HT1080 (cell line): ENCODE results near the gene SPATA20. TPM values are rescaled to one million over a fixed set of nuclear protein-coding genes. Genes with fewer than 3 reads are reported as not detected.

Experiments
- DNase-seq: peaks from one replicate; pipeline ENCODE4 v3.0.0-alpha.2; 2015; ENCODE audit warnings: low read depth
- polyA plus RNA-seq, 2 experiments: library from polyadenylated mRNA; depleted of rRNA; stranded (reverse); fragments of >200 nt; gene quantifications; 2 replicates each; pipeline ENCODE4 v1.2.3, GENCODE V29; 2015
- total RNA-seq: library from RNA; depleted of rRNA; stranded (reverse); fragments of >200 nt; shearing (Covaris generic); gene quantifications from 2 replicates; pipeline ENCODE4 v1.2.3, GENCODE V29; 2014; rRNA removed

SPATA20 gene
- 51.3 and 51.6 TPM in 2 replicates for total RNA-seq
- polyA plus RNA-seq (2015; cell fraction: cytosol; rRNA removed): 40.3 and 41.0 TPM in 2 replicates
- 412 and 422 TPM in 2 replicates for polyA plus RNA-seq (2015; cell fraction: nucleus; rRNA removed)

DNA sequence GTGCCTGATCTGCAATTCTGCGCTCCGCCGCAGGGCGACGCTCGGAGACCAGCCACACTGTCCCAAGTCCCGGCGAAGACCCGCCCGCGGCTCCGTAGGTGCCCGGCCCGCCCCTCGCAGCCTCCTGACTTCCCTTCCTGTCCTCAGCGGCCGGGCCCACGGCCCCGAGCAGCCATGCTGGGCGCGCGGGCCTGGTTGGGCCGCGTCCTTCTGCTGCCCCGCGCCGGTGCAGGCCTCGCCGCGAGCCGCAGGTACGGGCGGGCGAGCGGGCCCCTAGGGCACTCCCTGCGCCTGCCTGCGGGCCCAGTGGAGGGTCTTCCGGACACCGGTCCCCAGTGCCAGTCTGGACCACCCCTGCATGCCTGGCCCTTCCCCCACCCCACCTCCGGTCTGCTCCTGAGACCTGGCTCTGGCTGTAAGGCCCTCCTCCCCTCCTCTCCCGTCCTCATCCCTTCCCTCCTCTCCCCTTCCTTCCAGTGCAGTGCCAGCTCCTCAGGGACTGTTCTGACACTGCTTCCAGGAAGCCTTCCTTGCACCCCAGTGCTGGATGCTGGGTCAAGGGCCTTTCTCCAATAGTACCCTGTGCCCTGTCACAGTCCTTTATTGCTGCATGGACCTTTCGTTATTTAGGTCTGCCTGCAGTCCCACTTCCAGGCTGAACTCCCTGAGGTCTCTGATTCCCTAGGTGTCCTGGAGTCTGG lies at the start of gene SPATA20:
Gene SPATA20, plus strand, starts transcription at position 140 of the 701 bp plus-strand sequence. Its CDS starts 35 bp downstream, at position 175.
- peak; percentile 90 for DNase-seq

DNA sequence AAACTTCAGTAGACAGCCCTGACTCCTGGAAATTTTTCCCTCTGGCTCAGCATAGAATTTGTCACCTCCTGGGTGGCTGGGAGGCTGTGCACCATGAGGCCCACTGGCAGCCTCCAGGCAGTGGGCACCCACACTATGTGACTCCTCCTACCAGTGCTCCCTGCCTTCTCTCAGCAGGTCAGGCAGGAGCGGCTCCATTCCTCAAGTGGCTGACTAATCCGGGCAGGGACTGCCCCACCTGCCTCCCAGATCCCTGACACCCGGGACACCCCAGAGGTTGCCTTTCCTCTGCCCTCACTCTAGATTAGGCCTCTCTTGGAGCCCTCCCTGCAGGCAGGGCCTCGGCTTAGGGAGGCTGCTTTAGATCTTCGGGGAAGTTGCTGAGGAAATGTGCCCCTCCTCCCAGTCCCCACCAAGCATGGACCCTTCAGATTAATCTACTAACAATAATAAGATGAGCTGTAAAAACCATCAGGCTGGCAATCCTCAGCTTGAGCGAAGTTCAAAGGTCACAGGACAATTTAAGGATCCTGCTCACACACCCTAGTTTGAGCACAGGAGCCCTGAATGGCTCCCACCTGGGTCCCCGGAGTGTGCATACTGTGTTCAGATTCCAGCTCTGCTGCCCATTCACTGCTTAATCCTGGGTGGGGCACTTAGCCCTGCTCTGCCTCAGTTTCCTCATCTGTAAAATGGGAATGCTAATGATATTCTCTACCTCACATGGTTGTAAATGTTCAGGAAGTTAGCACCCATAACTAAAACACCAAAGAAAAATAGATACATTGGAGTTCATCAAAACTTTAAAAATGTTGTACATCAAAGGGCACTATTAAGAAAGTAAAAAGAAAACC lies 48.7 kb upstream of the SPATA20 start:
- DNase-seq: no peak

DNA sequence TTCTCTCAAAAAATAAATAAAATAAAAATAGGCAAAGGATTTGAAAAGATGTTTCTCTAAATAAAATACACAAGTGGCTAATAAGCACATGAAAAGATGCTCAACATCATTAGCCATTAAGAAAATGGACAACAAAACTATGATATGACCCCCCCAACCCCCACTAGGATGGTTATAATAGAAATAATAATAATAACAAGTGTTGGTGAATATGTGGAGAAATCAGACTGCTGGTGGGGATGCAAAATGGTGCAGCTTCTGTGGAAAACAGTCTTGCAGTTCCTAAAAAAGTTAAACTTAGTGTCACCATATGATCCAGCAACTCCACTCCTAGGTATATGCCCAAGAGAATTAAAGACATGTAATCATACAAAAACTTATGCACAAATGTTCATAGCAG lies 47.7 kb upstream of the SPATA20 start:
- no peak for DNase-seq

DNA sequence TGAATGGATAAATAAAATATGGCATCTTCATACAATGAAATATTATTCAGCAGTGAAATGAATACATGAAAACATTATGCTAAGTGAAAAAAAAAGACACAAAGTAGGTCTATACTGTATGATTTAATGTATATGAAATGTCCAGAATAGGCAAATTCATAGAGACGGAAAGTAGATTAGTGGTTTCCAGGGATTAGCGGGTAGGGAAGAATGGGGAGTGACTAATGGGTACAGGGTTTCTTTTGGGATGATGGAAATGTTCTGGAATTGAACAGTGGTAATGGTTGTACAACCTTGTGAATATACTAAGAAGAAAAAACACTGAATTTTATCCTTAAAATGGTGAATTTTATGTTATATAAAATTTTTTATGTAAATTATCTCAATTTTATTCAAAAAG lies 47.3 kb upstream of the SPATA20 start:
- no peak for DNase-seq

DNA sequence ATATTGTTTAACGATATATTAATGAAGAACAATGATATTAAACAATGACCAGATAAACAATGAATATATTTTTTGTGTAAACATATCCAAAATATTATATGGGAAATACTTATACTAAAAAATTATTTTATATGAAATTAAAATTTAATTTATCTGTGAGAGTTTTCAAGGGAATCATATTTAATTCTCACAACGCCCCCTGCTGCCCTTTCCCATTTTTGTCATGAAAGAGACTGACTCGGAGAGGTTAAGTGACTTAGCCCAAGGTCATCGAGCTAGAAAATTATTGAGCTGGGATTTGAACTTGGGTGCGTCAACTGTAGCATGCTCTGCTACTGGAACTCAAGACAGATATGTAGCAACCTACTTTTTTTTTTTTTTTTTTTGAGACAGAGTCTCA lies 45.9 kb upstream of the SPATA20 start:
- DNase-seq: no peak

DNA sequence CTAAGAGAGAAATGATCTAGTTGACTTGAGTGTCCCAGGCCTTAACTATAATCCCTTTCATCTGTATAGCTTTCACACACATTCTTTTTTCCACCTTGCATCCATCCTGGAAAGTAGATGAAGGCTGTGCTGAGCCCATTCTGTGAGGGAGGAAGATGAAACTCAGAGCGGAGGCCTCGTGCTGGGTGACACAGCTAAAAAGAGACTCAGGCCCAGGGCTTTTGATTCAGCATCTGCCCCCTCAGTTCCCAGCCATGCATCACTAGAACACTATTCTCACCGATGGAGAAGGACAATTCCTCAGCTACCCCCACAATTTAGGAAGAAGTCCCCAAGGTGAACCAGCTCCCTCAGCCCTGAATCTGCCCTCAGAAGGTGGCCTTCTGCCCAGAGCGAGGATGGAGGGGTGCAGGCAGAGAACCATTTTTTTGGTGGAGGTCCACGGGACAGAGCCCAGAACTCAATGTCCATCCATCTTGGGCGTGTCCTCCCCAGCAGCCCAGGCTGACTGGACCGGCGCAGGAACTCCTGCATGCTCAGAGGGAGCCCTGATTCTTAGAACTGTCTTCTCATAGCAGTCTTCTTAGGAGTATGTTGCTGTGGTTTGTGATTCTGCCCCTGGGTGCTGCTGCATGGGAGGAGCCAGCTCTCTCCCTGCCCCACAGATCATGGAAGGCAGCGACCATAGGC lies 44.5 kb upstream of the SPATA20 start:
- DNase-seq: no peak

DNA sequence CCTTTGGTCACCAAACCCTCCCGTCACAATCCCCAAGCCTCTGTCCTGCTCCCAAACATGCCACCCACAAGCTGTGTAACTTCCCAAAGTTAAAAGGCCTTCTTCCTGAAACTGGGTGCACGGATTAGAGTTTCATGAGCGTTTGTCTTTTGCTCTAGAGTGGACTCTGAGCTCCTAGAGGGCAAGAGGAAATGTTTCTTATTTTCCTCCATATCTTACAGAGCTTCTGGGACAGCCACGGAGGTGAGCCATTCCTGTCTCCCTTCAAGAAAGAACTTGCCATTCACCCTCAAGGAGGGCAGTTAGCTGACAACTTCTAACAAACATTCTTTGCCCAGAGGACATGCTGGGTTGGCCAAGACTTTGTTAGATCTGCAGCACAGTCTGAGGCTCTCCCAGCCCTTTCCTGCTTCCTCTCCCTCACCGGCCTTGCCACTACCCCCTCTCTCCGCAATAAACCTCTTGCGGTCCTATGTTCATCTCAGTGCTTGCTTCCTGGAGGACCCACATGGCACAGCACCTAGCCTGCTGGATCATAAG lies 41.3 kb upstream of the SPATA20 start:
- DNase-seq: no peak

DNA sequence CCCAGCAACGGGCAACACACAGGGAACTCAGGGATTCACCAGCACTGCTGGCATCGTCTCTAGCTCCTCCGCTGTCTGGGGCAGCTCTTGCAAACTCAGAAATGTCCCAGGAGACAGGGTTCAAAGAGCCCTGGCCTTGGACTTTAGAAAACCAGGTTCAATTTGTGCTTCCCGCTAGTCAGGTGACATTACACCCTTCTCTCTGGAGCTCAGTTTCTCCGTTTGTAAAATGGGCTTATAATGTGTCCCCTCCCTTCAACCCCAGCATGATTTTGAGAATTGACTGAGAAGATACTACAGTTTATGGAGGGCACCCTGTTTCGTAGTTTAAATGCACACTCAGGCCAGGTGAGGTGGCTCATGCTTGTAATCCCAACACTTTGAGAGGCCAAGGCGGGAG lies 40.7 kb upstream of the SPATA20 start:
- no peak for DNase-seq

DNA sequence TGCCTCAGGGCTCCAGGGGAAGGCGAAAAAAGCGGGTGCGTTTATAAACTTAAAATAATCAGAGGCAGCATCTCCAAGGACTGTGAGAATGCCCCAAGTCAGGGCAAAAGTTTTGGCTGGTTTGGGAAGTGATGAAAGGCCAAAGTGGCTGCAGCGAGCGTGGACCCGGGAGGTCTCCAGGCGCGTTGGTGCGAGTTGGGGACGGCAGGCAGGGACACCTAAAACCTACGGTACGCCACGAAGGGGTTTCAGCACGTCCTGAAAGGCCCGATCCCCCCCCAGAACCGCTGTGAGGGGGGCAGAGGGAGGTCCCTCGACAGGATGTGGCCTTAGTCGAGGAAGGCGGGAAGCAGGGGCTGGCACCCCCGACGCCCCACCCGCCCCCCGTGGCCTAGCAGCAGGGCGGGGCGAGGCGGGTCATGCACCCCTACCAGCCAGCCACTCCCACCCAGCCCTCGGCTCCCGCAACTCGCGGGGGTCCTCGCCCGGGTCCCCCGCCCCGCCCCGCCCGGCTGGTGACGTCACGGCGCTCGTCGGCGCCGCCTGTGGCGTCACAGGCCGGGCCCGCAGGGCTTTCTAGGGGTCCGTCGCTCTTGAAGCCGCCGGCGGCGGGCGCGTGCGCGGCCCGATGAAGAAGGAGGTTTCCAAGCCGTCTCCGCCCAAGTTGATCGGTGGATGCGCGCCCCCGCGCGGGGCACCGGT lies 39.0 kb upstream of the SPATA20 start, which contains the start of gene MYCBPAP:
Gene MYCBPAP, plus strand, starts transcription at position 569 of the 702 bp plus-strand sequence. CDS start 236 bp downstream, outside the sequence.
- no peak for DNase-seq

DNA sequence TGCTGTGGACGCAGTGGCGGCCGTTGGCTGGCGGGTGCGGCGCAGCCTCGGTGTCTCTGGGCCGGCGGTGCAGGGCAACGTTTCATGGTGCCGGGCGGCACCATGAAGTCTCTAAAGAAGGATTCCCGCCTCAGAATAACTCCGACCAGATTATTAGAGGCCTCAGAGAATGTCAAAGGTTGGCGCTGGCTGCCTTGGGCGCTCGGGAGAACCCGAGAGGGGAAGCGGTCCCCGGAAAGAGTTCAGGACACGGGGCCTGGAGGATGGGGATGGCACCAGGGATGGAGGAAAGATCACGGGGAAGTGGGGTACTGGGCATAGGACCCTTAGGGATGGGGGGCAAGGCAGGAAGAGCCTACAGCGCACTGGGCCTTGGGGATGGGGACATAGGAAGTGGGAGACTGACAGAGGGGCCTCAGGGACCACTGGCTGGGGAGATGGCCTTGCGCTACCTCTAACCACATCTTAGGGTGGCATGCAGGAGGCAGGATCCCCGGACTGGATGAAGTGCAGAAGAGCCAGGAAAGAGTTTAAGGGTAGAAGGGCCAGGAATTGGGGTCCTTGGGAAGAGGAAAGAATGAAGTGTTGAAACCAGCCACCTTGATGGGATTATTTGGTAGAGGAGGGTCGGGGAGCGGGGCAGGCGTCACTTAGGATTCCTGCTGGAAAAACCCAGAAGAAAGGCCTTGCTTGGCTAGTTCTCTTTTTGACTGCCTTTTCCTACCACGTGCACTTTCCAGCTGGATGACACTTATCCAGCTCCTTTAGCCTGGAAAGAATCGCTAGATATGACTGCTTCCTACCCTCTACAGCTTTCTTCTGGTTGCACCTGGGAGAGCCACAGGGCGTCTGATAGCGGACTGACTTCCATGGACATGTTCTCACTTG lies 38.2 kb upstream of the SPATA20 start:
- DNase-seq: no peak

DNA sequence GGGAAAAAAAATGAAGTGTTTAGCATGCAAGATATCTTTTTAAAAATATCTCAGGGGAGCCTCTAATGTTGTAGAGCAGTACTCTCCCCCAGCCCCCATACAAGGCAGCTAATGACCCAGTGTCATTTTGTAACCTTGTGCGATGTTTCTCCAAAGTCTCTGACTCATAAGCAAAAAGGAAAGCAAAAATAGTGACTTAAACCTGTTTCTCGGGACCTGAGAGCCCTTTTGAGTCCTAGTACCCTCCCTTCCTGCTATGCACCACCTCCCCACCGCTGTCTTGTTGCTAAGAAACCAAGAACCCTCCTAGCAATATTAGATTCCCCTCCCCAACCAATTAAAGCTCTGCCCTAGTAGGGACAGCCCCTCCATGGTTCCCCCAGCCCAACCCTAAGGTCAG lies 35.9 kb upstream of the SPATA20 start:
- no peak for DNase-seq

DNA sequence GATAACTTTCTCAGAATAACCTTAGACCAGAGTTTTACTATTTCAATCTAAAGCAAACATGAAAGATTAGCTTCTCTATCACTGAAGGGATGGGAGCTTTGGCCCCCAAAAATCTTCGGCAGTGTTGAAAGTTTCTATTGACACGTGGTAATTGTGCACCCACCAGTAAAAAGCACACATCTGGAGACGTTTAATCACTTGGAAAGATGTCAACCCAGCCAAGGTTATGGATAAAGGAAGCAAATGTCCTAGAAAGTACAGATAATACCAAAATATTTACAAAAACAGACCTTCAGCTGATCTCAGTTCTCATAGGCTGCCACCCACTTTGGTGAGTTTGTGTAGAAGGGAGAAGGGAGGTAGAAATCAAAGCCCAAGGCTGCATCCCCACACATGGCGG lies 33.5 kb upstream of the SPATA20 start:
- DNase-seq: no peak

DNA sequence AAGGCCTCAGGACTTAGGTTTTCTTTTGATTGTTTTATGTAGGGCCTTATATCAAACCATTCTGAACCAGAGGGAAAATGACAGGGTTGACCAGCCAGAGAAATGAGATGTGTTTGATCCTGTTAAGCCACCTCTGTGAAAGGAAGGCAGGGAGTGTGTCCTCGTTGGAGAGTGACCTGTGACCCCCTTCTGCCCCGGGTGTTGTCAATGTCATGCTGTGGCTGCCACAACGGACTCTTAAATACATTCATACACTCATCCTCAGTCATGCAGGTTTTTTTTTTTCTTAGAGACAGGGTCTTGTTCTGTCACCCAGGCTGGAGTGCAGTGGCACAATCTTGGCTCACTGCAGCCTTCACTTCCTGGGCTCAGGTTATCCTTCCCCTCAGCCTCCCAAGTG lies 32.6 kb upstream of the SPATA20 start:
- no peak for DNase-seq

DNA sequence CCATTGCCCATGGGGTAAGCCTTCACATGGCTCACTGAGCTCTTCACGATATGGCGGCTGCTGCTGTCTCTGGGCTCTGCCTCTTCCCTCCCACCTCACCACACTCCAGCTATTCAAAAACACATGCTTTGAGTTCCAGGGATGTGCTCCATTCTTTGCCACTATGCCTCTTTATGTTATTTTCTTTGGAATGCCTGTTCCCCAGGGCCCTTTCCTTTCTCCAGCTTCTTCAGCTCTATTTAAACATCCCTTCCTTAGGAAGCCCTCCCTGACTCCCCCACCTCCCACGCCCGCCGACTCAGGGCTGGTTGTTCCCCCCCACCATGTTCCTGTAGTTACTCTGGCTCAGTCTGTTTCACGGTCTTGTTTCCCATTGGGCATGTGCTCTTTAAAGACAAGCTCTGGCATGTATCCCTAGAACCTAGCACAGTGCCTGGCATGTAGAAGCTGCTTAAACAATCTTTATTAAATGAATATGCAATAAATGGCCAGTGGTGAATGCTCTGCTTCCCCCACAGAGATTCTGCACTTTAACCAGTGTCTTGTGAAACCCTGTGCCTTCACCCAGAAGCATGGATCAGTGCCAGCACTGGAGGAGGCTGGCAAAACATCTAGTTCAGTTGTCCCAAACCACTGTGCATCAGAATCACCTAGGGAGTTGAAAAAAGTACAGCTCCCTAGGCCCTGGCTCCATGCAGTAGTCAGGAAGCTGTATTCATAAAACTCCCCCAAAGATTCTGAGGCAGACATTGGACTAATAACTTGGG lies 31.9 kb upstream of the SPATA20 start:
- no peak for DNase-seq

DNA sequence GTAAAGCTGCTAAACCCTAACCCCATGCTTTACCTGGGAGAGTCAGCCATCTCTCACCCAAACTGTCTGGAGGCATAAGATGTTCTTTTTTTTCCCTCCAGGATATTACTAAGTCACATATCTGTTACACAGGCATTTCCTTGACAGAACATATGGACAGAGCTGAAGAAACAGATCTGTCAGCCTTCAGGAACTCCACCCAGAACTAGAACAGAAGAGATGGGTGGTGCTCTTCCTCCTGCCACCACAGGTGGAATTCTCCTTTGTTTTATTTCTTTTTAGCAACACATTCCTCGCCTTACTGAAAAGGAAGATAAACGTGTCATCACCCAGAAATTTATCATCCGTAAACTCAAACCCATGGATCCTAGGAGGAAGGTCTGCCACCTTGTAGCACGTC lies 30.0 kb upstream of the SPATA20 start:
- peak; percentile 23 for DNase-seq

DNA sequence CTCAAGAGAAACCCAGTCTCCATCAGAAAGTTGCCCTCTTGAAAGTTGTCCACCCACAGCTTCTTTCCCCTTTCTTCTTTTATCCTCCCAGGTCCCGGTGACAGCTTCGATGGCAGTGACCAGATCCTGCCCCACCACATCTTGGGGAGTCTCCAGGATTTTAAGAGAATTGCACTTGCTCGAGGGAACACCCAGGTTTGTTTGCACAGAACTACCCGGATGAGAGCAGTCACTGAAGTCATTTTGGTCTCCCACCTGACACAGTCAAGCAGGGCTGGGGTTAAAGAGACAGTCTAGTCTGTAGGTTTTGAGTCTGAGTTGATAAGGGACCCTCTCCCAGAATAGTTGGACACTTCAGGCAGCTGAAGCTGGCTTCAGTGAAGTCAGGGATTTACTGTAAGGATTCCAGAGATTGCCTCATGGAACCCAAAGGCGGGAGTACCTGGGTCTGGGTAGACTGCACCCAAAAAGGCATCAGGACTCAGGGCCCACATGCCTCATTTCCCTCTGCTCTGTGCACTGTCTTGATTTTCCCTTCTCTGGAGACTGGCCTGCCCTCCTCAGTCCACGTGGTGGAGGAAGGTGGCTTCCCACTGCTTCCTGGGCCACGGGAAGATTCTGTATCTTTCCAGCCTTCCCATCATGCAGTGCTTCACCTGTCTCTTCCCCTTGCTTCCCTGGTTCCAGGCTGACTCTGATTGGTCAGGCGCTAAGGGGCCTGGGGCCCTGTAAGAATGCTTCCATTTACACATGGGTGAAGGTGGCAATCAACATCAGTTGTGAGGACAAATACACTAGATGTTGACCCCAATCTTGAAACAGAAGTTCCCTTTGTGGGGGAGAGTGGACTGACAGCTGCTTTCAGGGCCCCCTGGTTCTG lies 29.2 kb upstream of the SPATA20 start:
- DNase-seq: no peak

DNA sequence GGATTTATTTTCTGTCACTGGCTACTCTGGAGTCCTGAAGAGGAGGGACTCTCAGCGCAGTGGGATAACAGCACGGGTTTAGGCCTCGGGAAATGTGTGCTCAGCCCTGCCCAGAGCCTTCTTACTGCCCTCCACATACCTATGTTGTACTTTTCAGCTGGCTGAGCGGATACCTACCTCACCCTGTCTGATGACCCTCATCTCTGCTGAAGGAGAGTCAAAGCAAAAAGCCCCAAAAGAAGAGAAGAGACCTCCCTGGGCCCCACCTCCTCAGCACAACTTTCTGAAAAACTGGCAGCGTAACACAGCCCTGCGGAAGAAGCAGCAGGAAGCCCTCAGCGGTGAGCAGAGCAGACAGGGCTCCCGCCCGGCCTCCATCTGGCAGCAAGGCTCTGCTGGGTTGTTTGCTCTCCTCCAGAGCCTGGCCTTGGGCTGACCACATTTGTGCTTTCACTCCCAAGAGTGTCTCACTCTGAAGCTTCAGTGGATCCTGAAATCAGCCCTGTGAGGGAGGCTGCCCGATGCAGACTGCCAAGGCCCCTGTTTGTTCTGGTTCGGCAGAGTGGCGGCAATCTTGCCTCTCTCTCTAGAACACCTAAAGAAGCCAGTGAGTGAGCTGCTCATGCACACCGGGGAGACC lies 28.5 kb upstream of the SPATA20 start:
- no peak for DNase-seq
